Eye (tissue), 1 donor: ENCODE results near the gene VMO1.

Experiments
- DNase-seq: peaks from one replicate; pipeline ENCODE4 v3.0.0-alpha.2; 2015

VMO1 gene

DNA sequence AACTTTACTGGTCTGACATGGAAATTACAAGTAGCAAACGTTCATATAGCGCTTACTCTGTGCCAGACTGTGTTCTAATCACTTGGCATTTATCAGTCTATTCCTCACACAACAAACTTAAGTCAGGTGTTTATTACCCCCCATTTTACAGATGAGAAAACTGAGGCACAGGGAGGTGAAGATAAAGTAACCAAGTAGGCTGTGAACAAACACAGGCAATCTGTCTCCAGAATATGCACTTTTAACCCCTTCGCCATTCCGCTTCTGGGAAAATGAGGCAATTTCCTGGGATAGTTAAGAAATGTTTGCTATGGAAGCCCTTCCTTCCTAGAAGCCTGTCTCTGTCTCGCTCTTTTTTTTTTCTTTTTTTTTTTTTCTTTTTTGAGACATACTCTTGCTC, 34.2 kb downstream of the VMO1 start:
- no peak for DNase-seq

DNA sequence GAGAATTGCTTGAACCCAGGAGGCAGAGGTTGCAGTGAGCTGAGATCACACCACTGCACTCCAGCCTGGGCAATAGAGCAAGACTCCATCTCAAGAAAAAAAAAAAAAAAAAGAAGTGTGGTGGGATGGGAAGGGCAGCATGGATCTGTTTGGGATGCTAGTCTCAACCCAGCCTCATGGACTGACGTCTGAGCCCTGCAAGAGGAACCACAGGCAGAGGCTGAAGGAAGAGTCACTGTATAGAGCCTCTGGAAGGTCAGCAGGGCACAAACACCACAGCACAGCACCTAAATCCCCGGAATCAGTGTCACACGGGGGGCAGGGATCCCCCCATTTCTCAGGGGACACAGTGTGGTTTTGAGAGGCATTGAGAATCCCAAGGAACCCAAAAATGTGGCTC, 35.6 kb downstream of the VMO1 start:
- DNase-seq: no peak

DNA sequence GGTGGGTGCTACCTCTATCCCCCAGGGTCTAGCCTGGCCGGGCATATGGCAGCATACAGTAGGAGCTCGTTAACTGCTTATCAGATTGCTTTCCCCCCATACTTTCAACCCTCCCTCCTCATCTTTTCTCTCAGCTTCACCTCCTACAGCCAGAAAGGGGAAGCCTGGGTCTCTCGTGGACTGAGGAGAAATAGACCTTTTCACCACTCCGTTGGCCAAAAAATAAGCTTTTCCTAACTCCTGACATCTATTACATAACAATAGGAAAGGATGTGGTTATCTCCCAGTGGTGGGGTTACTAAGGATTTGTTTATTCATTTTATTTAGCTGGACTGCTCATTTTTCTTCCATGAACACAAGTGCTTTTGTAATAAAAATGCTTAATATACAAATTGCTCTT, 37.5 kb downstream of the VMO1 start:
- DNase-seq: no peak

DNA sequence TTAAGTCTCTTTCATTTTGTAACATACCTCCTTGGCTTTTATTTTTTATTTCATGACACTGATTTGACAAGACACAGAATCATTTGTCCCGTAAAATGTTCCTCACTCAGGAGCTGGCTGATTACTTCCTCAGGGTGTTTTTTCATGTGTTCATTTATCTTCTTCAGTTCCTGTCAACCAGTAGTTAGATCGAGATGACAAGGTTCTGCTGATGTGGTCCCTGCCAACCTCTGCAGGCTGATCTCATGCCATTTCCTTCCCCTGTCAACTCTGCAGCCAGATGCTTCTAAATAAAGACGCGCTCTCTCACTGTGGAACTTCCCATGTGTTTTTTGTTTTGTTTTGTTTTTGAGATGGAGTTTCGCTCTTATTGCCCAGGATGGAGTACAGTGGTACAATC, 38.3 kb downstream of the VMO1 start:
- DNase-seq: peak; percentile 7

DNA sequence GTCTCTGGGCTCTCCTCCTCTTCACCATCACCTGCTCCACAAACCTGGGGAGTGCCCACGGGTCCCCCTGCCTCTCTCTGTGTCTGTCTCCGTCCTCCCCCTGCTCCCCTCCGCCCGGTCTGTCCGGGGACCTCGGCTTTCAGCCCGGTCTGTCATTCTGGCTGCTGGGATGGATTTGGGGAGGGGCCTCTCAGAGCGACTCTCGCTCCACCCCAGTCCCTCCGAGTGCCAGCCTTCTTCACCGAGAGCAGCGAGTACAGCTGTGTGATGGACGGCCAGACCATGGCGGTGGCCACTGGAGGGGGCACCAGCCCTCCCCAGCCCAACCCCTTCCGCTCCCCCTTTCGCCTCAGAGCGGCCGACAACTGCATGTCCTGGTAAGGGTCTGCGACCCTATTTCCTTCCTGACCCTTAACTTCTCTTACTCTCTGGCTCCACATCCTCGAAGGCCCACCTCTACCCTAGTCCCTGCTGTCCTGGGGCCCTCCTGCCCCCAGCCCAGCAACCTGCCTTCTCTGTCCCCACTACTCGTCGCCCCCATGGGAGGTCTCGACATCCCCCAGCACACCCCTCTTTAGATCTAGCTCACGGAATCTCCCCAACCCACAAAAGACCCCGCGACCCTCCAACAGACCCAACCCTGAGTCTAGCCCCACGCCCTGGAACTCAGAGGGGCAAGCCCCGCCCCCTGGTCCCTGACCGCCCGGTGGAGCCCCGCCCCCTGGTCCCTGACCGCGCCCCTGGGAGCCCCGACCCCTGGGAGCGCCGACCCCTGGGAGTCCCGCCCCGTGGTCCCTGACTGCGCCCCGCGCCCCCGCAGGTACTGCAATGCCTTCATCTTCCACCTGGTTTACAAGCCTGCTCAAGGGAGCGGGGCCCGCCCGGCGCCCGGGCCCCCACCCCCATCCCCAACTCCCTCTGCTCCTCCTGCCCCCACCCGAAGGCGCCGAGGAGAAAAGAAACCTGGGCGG, 40.9 kb downstream of the VMO1 start:
- DNase-seq: peak; percentile 14

- DNase-seq: no peak
Observed at GRCh38 chr17:4743898-4744297, 42.3 kb downstream of the VMO1 start.

DNA sequence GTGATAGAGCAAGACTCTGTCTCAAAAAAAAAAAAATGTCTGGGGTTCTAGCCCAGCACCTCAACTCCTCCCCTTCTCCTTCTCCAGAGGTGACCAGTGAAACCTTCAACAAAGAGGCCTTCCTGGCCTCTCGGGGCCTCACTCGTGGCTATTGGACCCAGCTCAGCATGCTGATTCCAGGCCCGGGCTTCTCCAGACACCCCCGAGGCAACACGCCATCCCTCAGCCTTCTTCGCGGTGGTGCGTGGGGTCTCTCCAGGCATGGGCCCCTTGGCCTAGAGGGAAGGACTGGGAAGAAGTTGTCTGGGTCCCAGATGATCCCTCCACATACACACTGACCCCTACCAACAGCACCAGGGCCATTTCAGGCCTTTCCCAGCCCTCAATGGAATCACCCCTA, 42.9 kb downstream of the VMO1 start:
- no peak for DNase-seq

GRCh38 chr17:4742629-4743028, 43.5 kb downstream of the VMO1 start:
- DNase-seq: no peak

DNA sequence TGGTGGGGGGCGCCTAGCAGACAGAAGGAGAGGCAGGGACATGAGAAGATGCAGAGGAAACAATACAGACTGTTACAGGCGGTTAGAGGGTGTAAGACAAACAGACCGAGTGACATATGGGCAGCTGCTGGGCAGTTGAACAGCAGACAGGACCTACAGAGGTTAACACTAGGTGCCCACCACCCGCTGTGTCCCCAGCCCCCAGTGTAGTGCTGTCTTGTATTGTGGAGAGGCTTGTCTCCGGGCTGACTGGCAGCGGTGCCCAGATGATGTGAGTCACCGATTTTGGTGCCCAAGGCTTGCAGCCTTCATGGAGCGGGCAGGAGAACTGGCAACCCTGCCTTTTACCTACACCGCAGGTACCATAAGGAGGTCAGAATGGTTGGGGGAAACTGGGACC, 44.0 kb downstream of the VMO1 start:
- DNase-seq: no peak

DNA sequence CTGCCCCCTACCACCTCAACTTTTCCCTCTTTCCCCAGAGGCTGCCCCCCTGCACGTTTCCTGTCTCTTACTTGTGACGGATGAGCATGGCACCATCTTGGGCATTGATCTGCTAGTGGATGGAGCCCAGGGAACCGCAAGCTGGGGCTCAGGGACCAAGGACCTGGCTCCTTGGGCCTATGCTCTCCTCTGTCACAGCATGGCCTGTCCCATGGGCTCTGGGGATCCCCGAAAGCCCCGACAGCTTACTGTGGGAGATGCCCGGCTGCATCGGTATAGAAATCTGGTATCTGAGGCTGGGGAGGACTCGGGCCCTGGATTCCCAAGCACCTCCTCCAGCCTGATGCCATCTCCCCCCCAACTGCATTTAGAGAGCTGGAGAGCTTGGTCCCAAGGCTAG, 44.6 kb downstream of the VMO1 start:
- no peak for DNase-seq

- DNase-seq: no peak
Observed at GRCh38 chr17:4740584-4740983, 45.6 kb downstream of the VMO1 start.

DNA sequence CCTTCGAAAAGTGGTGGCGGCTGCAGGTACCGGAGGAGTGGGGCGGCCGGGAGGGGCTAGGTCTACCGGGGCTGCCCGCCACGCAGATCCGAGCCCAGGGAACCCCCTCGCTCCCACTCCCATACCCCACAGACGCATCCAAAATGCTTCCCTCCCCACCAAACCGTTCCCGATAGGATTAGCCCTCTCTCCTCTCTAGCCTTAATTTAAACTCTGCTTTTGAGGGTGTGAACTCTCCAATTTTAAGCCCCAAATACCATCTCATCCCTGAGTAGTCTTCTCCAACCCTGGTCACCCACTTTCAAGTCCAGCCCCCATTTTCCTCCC, 46.2 kb downstream of the VMO1 start:
- DNase-seq: no peak

- DNase-seq: peak; percentile 73
Observed at GRCh38 chr17:4739122-4740024, 46.8 kb downstream of the VMO1 start, which contains the start of the genes CXCL16 and ZMYND15. Gene CXCL16, minus strand, starts transcription at chr17:4739928. Its CDS starts 589 bp downstream, at chr17:4739339. Gene ZMYND15, plus strand, starts transcription at chr17:4739833. Its CDS starts 716 bp downstream, at chr17:4740549.

DNA sequence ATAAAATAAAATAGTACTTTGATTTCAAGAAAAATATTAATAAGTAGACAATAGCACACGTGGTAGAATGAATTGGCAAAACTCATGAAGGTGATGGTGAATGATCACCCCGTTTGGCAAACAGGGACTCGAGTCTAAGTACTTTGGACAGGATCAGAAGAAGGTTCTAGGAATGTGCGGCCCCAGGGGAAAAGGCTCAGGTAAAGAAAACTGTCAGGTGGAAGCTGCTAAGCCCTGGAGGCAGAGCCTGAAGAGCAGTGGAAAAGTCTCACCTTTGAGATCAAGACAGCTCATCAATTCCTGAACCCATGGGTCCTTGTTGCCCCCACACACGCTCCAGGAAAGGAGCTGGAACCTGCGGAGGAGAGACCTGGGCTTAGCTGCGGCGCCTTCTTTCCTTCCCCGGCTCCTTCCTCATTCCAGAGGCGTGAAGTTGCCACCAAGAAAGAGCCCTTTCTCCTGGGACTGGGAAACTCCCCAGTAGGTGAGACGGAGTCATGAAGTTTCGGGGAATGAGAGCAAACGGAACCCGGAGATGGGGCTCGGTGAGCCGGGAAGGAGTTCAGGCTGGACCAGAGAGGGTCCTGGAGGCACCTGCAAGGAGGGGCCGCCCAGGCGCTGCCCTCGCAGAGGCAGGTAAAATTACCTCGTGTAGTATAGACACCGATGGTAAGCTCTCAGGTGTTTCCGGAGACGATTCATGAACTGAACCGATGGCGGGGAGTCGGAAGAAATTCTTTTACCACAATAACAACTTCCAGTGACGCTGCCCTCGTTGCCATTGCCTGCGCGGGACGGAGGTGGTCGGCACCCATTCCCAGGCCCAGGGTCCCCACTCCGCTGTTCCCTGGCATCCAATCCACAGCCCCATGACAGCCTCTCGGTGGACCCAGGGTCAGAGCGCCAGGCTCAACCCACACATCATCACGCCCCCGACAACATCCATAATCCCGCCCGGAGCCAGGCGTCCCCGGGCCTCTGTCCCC, 47.7 kb downstream of the VMO1 start:
- peak; percentile 42 for DNase-seq

- DNase-seq: no peak
Observed at GRCh38 chr17:4735876-4736651, 50.1 kb downstream of the VMO1 start.
